GM13976 (cell line): Measurements from ENCODE around the gene PLEKHJ1.

Experiments
- DNase-seq: peaks from one replicate; pipeline ENCODE4 v3.0.0; 2012; ENCODE audit warnings: low spot score
- CTCF ChIP-seq: IDR thresholded peaks from 2 replicates; pipeline ENCODE4 v1.5.1; 2012; ENCODE audit warnings: borderline replicate concordance, mild to moderate bottlenecking; ENCODE audit not compliant: insufficient read depth; ENCODE audit errors: extremely low read depth, missing control alignments, control extremely low read depth
- in situ Hi-C: fragments of 300-500 bp; cut with MboI; formaldehyde crosslinking; loops from one replicate; pipeline ENCODE4 v1.12.0; 2022; ENCODE audit warnings: low sequenced_read_pairs, mixed read lengths, inconsistent platforms; ENCODE audit not compliant: unreplicated experiment

PLEKHJ1 gene

DNA sequence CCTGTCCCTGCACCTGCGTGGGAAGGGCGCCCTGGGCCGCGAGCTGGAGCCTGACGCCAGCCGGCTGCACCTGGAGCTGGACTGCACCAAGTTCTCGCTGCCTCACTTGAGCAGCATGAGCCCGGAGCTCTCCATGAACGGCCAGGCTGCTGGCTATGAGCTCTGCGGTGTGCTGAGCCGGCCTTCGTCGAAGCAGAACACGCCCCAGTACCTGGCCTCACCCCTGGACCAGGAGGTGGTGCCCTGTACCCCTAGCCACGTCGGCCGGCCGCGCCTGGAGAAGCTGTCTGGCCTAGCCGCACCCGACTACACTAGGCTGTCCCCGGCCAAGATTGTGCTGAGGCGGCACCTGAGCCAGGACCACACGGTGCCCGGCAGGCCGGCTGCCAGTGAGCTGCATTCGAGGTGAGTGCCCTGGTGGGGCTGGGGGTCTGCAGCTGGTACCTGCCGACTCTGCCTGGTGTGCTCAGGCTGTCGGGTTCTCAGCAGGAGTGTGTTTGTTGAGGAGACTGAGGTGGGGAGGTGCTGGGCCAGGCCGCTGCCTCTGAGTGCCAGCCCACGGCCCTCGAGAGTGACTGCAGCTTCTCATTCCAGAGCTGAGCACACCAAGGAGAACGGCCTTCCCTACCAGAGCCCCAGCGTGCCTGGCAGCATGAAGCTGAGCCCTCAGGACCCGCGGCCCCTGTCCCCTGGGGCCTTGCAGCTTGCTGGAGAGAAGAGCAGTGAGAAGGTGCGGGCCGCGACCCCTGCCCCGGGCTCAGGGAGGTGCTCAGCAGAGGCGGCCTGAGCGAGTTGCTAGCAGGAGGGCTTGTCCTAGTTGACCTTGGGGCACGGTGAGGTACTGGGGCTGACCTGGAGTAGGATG lies 19.5 kb downstream of the PLEKHJ1 start:
- no peak for DNase-seq
- TF ChIP-seq CTCF = no peak
- in situ Hi-C loops = no loop called here

GRCh38 chr19:2215281-2215751 lies 20.8 kb downstream of the PLEKHJ1 start:
- no peak for DNase-seq
- in situ Hi-C loops = no loop called here
- TF ChIP-seq CTCF = no peak

DNA sequence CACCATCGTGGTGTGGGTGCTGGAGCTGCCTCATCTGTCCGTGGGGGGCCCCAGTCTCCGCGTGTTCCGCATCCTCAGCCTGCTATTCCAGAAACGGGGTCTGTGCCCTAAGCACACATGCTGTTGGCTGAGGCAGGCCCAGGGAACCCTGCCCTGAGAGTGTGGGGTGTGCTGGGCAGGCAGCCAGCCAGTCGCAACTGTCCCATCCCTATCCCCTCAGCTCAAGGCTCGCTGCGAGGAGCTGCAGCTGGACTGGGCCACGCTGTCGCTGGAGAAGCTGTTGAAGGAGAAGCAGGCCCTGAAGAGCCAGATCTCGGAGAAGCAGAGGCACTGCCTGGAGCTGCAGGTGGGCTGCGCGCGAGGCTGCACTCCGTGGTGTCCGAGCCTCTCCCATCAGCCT lies 21.9 kb downstream of the PLEKHJ1 start:
- DNase-seq = no peak
- no peak for TF ChIP-seq CTCF
- in situ Hi-C loops = no loop called here

- TF ChIP-seq CTCF = no peak
- no peak for DNase-seq
- in situ Hi-C loops = no loop called here
Measured at GRCh38 chr19:2213799-2214198, 22.3 kb downstream of the PLEKHJ1 start.

DNA sequence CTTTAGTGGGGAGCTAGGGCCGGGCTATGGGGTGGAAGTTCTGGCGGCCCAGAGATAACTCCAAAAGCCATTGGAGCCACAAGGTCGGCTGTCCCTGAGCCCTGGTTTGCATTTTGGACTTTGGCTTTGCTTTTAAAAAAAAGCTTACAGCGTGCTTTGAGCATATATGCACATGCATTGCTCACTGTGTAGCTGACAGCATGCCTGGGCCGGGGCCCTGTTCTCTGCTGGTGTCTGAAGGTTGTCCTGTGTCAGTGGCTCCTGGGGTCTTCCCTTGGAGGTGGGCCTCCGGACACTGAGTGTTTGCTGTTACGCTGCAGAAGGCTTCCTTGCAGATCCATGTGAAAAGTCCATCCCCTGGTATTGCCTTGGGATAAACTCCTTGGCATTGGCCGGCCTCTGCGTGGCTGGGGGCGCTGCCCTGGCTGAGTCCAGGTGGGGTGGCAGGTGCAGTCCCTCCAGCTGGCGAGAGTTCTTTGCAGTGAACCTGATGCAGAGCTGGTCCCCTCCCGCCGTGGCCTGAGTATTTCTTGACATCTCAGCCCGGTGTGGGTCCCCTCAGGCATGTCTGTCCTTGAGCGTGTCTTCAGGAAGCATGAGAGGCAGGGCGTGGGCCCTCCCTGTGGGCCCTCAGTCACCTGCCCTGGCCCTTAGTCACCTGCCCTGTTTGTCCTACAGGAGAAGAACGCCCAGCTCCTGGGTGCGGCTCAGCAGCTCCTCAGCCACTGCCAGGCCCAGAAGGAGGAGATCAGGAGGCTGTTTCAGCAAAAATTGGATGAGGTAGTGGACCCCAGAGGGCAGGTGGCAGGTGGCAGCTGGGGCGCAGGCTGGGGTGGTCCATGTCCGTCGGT lies 23.0 kb downstream of the PLEKHJ1 start:
- no peak for TF ChIP-seq CTCF
- no peak for DNase-seq
- in situ Hi-C loops = no loop called here

GRCh38 chr19:2210987-2211740 lies 25.0 kb downstream of the PLEKHJ1 start:
- TF ChIP-seq CTCF = no peak
- in situ Hi-C loops = no loop called here
- no peak for DNase-seq
